NK-92 treated with Interleukin-12 subunit alpha and Interleukin-12 subunit beta, amount 100 ng/mL, for 24 hours (cell line): ENCODE data around the gene CCL21.

Source experiments
- DNase-seq: peaks from one replicate; lab custom pipeline; 2025; lab: John Stamatoyannopoulos, UW

The CCL21 gene

GRCh38 chr9:34707130-34707529 is 2.8 kb downstream of the CCL21 start:
- no peak for DNase-seq

- DNase-seq: peak; percentile 26
Observed at GRCh38 chr9:34701769-34702736, 7.9 kb downstream of the CCL21 start.

GRCh38 chr9:34701023-34701768 is 8.7 kb downstream of the CCL21 start:
- DNase-seq: no peak

GRCh38 chr9:34694811-34695210 is 15.1 kb downstream of the CCL21 start:
- DNase-seq: no peak

- no peak for DNase-seq
Observed at GRCh38 chr9:34693560-34693959, 16.4 kb downstream of the CCL21 start.

GRCh38 chr9:34691936-34692315 is 18.0 kb downstream of the CCL21 start:
- DNase-seq: no peak

GRCh38 chr9:34690983-34691935 is 18.7 kb downstream of the CCL21 start, which contains the start of gene CCL19:
TSS of gene CCL19 (minus strand) at chr9:34691276. CDS start at chr9:34691139, 137 bp downstream.
- no peak for DNase-seq

- no peak for DNase-seq
Observed at GRCh38 chr9:34689512-34689911, 20.4 kb downstream of the CCL21 start.

- DNase-seq: no peak
Observed at GRCh38 chr9:34689116-34689470, 20.8 kb downstream of the CCL21 start.

- DNase-seq: no peak
Observed at GRCh38 chr9:34688329-34689115, 21.4 kb downstream of the CCL21 start.

- no peak for DNase-seq
Observed at GRCh38 chr9:34687276-34688030, 22.5 kb downstream of the CCL21 start.

GRCh38 chr9:34686732-34687131 is 23.2 kb downstream of the CCL21 start:
- DNase-seq: no peak

GRCh38 chr9:34686231-34686630 is 23.7 kb downstream of the CCL21 start:
- no peak for DNase-seq

- no peak for DNase-seq
Observed at GRCh38 chr9:34685591-34685990, 24.3 kb downstream of the CCL21 start.

- DNase-seq: no peak
Observed at GRCh38 chr9:34684816-34685215, 25.1 kb downstream of the CCL21 start.

GRCh38 chr9:34684145-34684544 is 25.8 kb downstream of the CCL21 start:
- DNase-seq: no peak

GRCh38 chr9:34675869-34676268 is 34.1 kb downstream of the CCL21 start:
- no peak for DNase-seq

GRCh38 chr9:34675048-34675714 is 34.8 kb downstream of the CCL21 start:
- peak; percentile 49 for DNase-seq

- no peak for DNase-seq
Observed at GRCh38 chr9:34674440-34674839, 35.5 kb downstream of the CCL21 start.

- DNase-seq: no peak
Observed at GRCh38 chr9:34671307-34671706, 38.6 kb downstream of the CCL21 start.
